ENCODE measurements around the gene GNAO1.

Gene GNAO1

DNA sequence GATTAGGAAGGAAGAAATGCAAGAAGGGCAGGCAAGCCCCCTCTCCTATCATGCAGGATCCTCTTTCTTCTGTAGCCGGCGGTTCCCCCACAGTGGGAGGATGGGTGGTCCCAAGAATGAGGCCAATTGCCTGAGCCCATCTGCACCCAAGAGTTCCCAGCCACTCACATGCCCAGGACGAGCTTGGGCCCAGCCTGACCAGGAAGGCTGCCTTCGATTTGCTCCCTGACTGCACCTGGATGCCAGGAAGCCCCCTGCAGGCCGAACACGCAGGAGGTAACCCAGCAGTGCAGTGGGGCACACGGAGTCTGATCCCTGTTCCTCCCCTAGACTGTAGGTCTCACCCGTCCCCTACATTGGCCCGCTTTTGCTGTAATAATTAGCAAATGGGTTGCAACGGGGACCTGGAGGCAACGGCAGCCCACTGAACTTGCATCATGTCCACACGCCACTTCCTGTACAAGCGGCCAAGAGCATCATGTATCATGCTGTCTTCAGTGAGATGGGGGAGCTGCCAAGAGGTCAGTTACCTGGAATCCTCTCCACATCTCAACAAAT, 166.6 kb downstream of the GNAO1 start:
- no peak overlapping the region for H3K4me3 ChIP-seq (ENCODE audit: low read depth, low read length)
- TF ChIP-seq, protein P1, sequence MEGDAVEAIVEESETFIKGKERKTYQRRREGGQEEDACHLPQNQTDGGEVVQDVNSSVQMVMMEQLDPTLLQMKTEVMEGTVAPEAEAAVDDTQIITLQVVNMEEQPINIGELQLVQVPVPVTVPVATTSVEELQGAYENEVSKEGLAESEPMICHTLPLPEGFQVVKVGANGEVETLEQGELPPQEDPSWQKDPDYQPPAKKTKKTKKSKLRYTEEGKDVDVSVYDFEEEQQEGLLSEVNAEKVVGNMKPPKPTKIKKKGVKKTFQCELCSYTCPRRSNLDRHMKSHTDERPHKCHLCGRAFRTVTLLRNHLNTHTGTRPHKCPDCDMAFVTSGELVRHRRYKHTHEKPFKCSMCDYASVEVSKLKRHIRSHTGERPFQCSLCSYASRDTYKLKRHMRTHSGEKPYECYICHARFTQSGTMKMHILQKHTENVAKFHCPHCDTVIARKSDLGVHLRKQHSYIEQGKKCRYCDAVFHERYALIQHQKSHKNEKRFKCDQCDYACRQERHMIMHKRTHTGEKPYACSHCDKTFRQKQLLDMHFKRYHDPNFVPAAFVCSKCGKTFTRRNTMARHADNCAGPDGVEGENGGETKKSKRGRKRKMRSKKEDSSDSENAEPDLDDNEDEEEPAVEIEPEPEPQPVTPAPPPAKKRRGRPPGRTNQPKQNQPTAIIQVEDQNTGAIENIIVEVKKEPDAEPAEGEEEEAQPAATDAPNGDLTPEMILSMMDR (IDR thresholded peaks at IDR 0.05; ENCODE audit: low read depth, low read length): no peak

DNA sequence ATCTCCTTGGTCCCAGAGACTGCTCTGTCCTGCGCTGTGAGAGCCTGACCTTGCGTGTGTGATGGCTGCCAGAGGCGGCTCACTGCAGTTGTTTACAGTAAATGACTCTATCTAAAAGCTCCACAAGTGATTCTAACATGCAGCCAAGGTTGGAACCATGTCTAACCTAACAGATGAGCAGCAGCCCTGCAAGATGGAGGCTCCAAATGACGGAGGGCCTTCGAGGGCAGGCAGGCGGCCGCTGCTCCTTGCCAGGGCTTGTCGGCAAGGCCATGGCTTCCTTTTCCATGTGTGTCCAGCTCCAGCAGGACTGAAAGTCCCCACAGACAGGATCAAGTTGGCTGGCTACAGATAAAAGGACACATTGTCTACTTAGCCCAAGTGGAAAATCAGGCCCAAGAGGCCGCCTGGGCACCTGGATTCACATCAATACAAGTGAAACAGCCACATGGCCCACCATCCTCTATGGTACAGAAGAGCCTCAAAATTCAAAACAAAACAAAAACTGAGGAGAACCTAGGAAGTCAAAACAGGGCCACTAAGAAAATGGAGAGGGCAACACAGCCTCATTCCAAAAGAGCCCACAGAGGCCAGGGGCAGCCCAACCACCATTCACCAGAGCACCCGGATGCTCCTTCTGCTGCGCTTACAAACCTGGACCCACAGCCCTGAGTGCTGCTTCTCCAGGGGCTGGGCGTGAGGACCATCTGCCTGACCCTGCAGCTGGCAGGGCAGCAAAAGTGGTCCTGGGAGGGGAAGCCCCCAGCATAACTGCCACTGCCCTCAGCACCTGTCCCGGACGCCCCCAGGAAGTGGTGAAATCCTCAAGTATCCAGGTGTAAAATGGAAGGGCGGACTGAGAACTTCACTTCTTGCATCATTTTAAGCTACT, 169.1 kb downstream of the GNAO1 start:
- TF ChIP-seq, protein P1 (IDR thresholded peaks at IDR 0.05; ENCODE audit: low read depth, low read length): no peak
- no peak overlapping the region for H3K4me3 ChIP-seq (ENCODE audit: low read depth, low read length)

DNA sequence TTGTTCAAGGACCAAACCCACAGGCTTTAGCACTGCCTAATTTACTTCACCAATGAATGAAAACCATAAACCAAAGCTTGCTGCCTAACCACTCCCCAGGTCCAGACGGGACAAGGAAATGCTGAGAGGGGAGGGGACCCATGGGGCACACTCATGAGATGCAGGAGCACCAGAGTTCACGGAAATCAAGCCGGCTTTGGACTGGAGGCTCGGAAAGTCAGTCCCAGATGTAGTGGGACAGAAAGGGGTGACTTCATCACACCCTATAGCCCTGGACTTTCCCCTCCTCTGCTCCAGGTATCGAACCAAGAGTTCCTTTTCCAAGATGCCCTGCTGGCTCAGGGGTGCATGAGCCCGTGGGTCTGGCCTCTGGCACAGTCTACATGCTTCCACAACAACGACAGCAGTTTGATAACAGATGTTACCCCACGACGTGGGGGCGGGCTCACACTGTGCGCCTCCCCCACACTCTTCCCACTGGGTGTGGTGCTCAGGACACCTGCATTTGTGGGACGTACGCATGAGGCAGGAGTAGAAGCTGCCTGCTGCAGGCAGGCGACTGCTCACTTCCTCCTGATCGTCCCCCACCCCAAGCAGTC, 170.9 kb downstream of the GNAO1 start:
- H3K4me3 ChIP-seq (ENCODE audit: low read depth, low read length): no peak overlapping the region
- TF ChIP-seq, protein P1 (IDR thresholded peaks at IDR 0.05; ENCODE audit: low read depth, low read length): no peak

DNA sequence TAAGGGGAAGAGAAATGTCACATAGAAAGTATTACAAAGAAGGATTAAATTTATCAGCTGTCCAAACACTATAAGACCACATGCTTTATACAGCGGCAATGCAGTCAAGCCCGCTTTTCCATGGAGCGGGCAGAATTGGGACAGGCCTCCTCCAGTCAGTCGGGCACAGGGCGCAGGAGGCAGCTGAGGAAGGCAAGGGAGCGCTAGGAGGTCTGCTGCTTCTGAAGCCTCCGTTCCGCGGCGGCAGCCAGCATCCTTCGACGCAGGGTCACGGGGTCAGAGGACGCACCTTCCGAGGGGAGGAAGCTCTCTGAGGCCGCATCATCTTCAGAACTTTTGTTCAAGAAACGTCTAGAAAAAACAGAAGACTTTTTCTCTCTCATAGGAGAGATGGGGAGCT, 171.4 kb downstream of the GNAO1 start:
- TF ChIP-seq, protein P1 (IDR thresholded peaks at IDR 0.05; ENCODE audit: low read depth, low read length): no peak
- H3K4me3 ChIP-seq (ENCODE audit: low read depth, low read length): no peak overlapping the region

DNA sequence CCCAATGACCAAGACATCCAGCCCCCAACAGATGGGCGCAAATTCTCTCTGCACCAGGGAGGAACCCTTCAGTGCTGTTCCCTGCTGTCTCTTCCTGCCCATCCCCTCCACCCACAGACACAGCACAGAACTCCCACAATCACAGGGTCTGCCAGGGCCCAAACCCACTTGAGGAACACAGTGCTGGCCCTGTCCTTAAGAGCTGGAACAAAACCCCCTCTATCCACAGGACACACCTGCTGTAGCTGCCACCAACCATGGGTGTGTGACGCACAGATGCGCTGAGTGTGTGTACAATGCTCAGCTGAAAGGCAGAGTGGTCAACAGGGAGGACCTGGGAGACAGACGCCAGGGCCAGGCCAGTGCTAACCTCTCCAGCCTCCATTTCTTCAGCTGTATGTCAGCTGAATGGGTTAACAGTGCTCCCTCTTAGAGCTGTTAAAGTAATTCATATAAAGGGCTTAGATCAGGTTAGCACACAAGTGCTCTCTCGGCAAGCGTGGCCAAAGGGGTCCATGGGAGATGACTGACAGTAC, 172.0 kb downstream of the GNAO1 start:
- TF ChIP-seq, protein P1 (IDR thresholded peaks at IDR 0.05; ENCODE audit: low read depth, low read length): no peak

DNA sequence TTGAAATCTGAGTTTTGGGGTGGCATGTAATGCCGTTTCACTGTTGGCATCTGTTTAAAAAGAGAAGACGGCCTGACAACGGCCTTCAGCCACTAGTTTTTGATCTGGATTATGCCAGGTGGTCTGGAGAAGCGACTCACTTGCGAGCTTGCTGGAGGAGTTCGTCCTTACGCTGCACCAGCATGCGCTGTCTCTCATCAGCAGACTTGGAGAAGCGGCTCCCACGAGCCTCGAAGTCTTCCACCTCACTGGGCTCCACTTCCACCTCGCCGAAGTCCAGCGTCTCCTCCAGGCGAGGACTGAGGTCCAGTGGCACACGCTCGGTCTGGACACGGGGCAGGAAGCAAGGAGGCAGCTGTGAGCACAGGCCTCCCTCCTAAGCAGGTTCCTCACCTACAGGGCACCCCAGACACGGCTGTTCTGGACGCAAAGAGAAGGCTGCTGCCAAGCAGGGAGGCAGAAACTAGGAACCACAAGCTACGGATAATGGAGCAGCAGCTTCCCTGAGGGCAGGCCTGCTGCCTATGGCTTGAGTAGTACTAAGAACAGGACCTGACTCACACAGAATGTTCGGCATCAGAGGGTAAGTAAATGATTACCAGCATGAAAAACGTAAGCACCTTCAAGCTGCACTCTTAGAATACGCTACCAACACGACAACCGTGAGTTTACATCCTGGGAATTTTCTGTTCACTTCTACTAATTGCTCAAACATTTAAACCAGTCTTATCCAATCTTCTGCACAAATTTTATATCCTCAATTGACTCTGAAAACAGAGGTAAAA, 172.7 kb downstream of the GNAO1 start:
- H3K4me3 ChIP-seq (ENCODE audit: low read depth, low read length): no peak overlapping the region
- TF ChIP-seq, protein P1 (IDR thresholded peaks at IDR 0.05; ENCODE audit: low read depth, low read length): no peak

More for the DNA sequence above, 172.0 kb downstream of the GNAO1 start:
- no peak overlapping the region for H3K4me3 ChIP-seq (ENCODE audit: low read depth, low read length)
